Heart right ventricle (tissue), 12 donors: ENCODE data around the gene OVAAL. TPM values are rescaled to one million over a fixed set of nuclear protein-coding genes. Genes with fewer than 3 reads are reported as not detected.

Source experiments
- polyA plus RNA-seq, 2 donors: library from polyadenylated mRNA; stranded (reverse); fragments of 200-250 nt; gene quantifications; one replicate each; pipeline ENCODE4 v1.2.3, GENCODE V29; 2013
- total RNA-seq, 10 donors: library from RNA; stranded (reverse); fragmentation: NEBNext Ultra II Directional in 3 of 10; extraction: Animal tissue kit (Norgen Biotek cat#: 25700) in 3 of 10; gene quantifications; one replicate each; pipeline versions ENCODE4 v1.2.1 to v1.2.4, GENCODE V29; 2021 to 2023
- donor health status: ischemic (EF 13 %, LVEDD 7.1; RV severe dilation, severe dysfunction).
- donor health status: healthy with polysubstance abuse.
- donor health status: DM: no; HTN: yes; CAD: no.
- donor health status: DM: no; HTN: no; CAD: no.
- donor health status: ischemic (EF 25% LVEDD 6.9; RV normal size, moderate dysfunction).
- donor health status: ischemic (EF 25% LVEDD 5.7; RV mildly dilated, moderate dysfunction).
- donor health status: healthy.
- donor health status: nonischemic (EF 11% LVEDD 7.7; RV severe dilation, severe dysfunction).
- donor health status: DM: yes; HTN: yes; CAD: no.
- donor health status: PGD.
- donor health status: ischemic (EF 29% LVEDD 5.4; RV normal size, mild dysfunction).
- donor health status: nonischemic (EF 23%, LVEDD 6.1; RV moderate dilation, normal function).

Gene OVAAL
- total and polyA plus RNA-seq, 12 donors = 0.27 to 7.3 (median 2.7) TPM

Other genes starting within 250 kb of the OVAAL start
- 10 to 100 TPM; 16.2 to 24.7 (median 20.4) TPM for gene ACBD6, start 56.4 kb upstream of the OVAAL start, total RNA-seq
- 10 to 100 TPM; 27.9 to 30.0 TPM for gene ACBD6, start 56.4 kb upstream of the OVAAL start, polyA plus RNA-seq
- gene XPR1, start 73.1 kb downstream of the OVAAL start, total RNA-seq = 100 to 1,000 TPM in 4 of 10 donors, 10 to 100 TPM in 6; 28.2 to 142 (median 78.7) TPM
- 10 to 100 TPM; 18.3 to 20.8 TPM for gene XPR1, start 73.1 kb downstream of the OVAAL start, polyA plus RNA-seq